HepG2 (cell line): ENCODE results near the gene KLHL36. TPM values are rescaled to one million over a fixed set of nuclear protein-coding genes. Genes with fewer than 3 reads are reported as not detected.

Source experiments
- ATAC-seq: fragments of 200-7000 bp; cut with Tn5 transposase; 3 replicates; pipeline ENCODE4 v1.9.1; 2020; ENCODE audit warnings: mild to moderate bottlenecking, moderate library complexity
- BruUV-seq: library from RNA; stranded (reverse); fragments of 400-500 nt; replicated peaks from 2 replicates; lab custom pipeline; 2021; lab: Mats Ljungman, UMichigan
- CTCF ChIA-PET: fragments of 300-600 bp; formaldehyde crosslinking; extraction: SDS; loops from one replicate; lab custom pipeline; 2021; ENCODE audit warnings: low total read pairs, inconsistent platforms, low intra/inter-chr PET ratio; lab: Yijun Ruan, JAX
- POLR2A ChIA-PET: fragments of 350-600 bp; sonication (Branson Sonifier 250); formaldehyde crosslinking; loops from one replicate; lab custom pipeline; 2020; ENCODE audit warnings: antibody characterized with exemption, inconsistent platforms; lab: Yijun Ruan, JAX
- DNase-seq: peaks from one replicate; pipeline ENCODE4 v3.0.0-alpha.2; 2015; ENCODE audit warnings: low spot score
- FAIRE-seq: peaks from 3 replicates; lab custom pipeline; 2011; peaks lifted over from hg19 to GRCh38; lab: Jason Lieb, UNC
- H2AFZ ChIP-seq: one replicate; pipeline ENCODE4 v1.6.1; 2011; ENCODE audit warnings: low read length, inconsistent platforms
- H3K27ac ChIP-seq: fragments of 300-600 bp; 3 replicates; pipeline ENCODE4 v1.8.0; 2011; ENCODE audit warnings: mixed run types, mild to moderate bottlenecking, mixed read lengths, low read length, inconsistent platforms; ENCODE audit not compliant: insufficient read depth; ENCODE audit errors: extremely low read length
- H3K27me3 ChIP-seq, 2 experiments: fragments of 200-600 bp in 1 of 2; 2 replicates in 1 of 2; 3 replicates in 1 of 2; pipeline versions ENCODE4 v1.6.0 to v1.8.0; 2011; ENCODE audit warnings: low read length in 2 of 2, mild to moderate bottlenecking in 2 of 2, moderate library complexity in 2 of 2, inconsistent platforms in 1 of 2; ENCODE audit not compliant: insufficient read depth in 2 of 2, control insufficient read depth in 1 of 2
- H3K36me3 ChIP-seq, 2 experiments: fragments of 200-600 bp in 1 of 2; replicated peaks in 1 of 2; 2 replicates in 1 of 2; 3 replicates in 1 of 2; pipeline versions ENCODE4 v1.5.1 to v1.8.0; 2011; ENCODE audit warnings: low read length in 2 of 2, inconsistent platforms in 1 of 2; ENCODE audit not compliant: insufficient read depth in 2 of 2, control insufficient read depth in 1 of 2
- H3K4me1 ChIP-seq: 2 replicates; pipeline ENCODE4 v1.5.1; 2012; ENCODE audit warnings: low read length, inconsistent platforms; ENCODE audit not compliant: insufficient read depth
- H3K4me2 ChIP-seq: 2 replicates; pipeline ENCODE4 v1.6.0; 2011; ENCODE audit warnings: low read depth, low read length, inconsistent platforms
- H3K4me3 ChIP-seq, 3 experiments: fragments of 200-600 bp in 1 of 3; sonication (generic), shearing (Covaris generic) in 1 of 3; replicated peaks in 1 of 3; 2 replicates each; pipeline ENCODE4 v1.5.1; 2011 to 2016; ENCODE audit warnings: low read length in 3 of 3, inconsistent platforms in 2 of 3, low read depth in 2 of 3, mild to moderate bottlenecking in 2 of 3, control low read depth in 1 of 3, mixed read lengths in 1 of 3; ENCODE audit not compliant: insufficient read depth in 1 of 3
- H3K79me2 ChIP-seq: one replicate; pipeline ENCODE4 v1.6.1; 2011; ENCODE audit warnings: low read length, inconsistent platforms; ENCODE audit not compliant: insufficient read depth
- H3K9ac ChIP-seq: 2 replicates; pipeline ENCODE4 v1.6.0; 2011; ENCODE audit warnings: mild to moderate bottlenecking, low read depth, low read length, inconsistent platforms; ENCODE audit not compliant: insufficient read depth
- H3K9me3 ChIP-seq: 2 replicates; pipeline ENCODE4 v1.5.1; 2012; ENCODE audit warnings: mild to moderate bottlenecking, low read length
- H4K20me1 ChIP-seq: 2 replicates; pipeline ENCODE4 v1.6.0; 2011; ENCODE audit warnings: inconsistent platforms, mild to moderate bottlenecking, low read length, moderate library complexity; ENCODE audit not compliant: insufficient read depth
- MAF1 ChIP-seq: sonication (generic); formaldehyde crosslinking; IDR thresholded peaks from 2 replicates; pipeline ENCODE4 v1.5.0; 2020; ENCODE audit warnings: missing genetic modification reagents, borderline replicate concordance
- MTF1 ChIP-seq: sonication (generic); formaldehyde crosslinking; IDR thresholded peaks from 2 replicates; pipeline ENCODE4 v1.5.0; 2020; ENCODE audit warnings: missing genetic modification reagents
- NFYC ChIP-seq: IDR thresholded peaks from 2 replicates; pipeline ENCODE4 v1.6.1; 2016; ENCODE audit warnings: missing genetic modification reagents, missing compliant biosample characterization
- PITX1 ChIP-seq: sonication (generic); formaldehyde crosslinking; IDR thresholded peaks from 2 replicates; pipeline ENCODE4 v1.5.1; 2020; ENCODE audit warnings: mild to moderate bottlenecking, missing genetic modification reagents
- SPEN ChIP-seq: sonication (generic); formaldehyde crosslinking; IDR thresholded peaks from 2 replicates; pipeline ENCODE4 v1.5.1; 2020; ENCODE audit warnings: low read depth, mild to moderate bottlenecking, missing genetic modification reagents
- TP53 ChIP-seq: sonication (generic); formaldehyde crosslinking; conservative IDR thresholded peaks from 2 replicates; pipeline ENCODE4 v1.4.0; 2020; ENCODE audit warnings: missing genetic modification reagents
- XBP1 ChIP-seq: sonication (generic); formaldehyde crosslinking; IDR thresholded peaks from 2 replicates; pipeline ENCODE4 v1.5.0; 2020; ENCODE audit warnings: missing genetic modification reagents
- ZFP90 ChIP-seq: sonication (generic); formaldehyde crosslinking; IDR thresholded peaks from 2 replicates; pipeline ENCODE4 v1.8.0; 2022; ENCODE audit warnings: missing genetic modification reagents, mild to moderate bottlenecking, inconsistent platforms, borderline replicate concordance
- ZNF629 ChIP-seq: sonication (generic); formaldehyde crosslinking; conservative IDR thresholded peaks from 2 replicates; pipeline ENCODE4 v1.5.0; 2020; ENCODE audit warnings: missing genetic modification reagents
- WGBS: methylation state at CpG from one replicate; pipeline ENCODE4 v1.1.6; 2017; ENCODE audit warnings: low lambda C conversion rate; 5-methylcytosine and 5-hydroxymethylcytosine counted together
- in situ Hi-C: cut with HindIII; loops from 2 replicates; pipeline ENCODE4 v1.10.0; 2017; ENCODE audit warnings: low pct_unique_long_range_greater_than_20kb; ENCODE audit not compliant: extremely low pct_ligation_motif_present
- intact Hi-C: fragments of 100-400 bp; cut with micrococcal nuclease; formaldehyde crosslinking; loops from one replicate; pipeline ENCODE4 v1.10.0; 2022; ENCODE audit not compliant: unreplicated experiment
- polyA plus RNA-seq, 8 experiments: library from polyadenylated mRNA; depleted of rRNA in 3 of 8; stranded (reverse) in 7 of 8; unstranded in 1 of 8; fragments of >200 nt; fragmentation: Illumina TruSeq in 4 of 8; extraction: Trizol in 4 of 8; gene quantifications; 2 replicates each; pipeline versions ENCODE4 v1.2.1 to v1.2.3, GENCODE V29; 2011 to 2016; ENCODE audit warnings: low read depth in 4 of 8, missing spikeins in 1 of 8, mixed read lengths in 1 of 8; ENCODE audit not compliant: insufficient read depth in 1 of 8
- total RNA-seq, 5 experiments: library from RNA; depleted of rRNA; stranded (reverse); fragments of >200 nt; fragmentation: Illumina TruSeq; extraction: Trizol; gene quantifications; 2 replicates each; pipeline ENCODE4 v1.2.3, GENCODE V29; 2016; ENCODE audit warnings: low read depth in 1 of 5

The KLHL36 gene
- total and polyA plus RNA-seq, 2 of the 13 experiments (the other 11 are each of a cell fraction or from before 2014, with no cell fraction given), result 24.3 to 26.0 TPM

DNA sequence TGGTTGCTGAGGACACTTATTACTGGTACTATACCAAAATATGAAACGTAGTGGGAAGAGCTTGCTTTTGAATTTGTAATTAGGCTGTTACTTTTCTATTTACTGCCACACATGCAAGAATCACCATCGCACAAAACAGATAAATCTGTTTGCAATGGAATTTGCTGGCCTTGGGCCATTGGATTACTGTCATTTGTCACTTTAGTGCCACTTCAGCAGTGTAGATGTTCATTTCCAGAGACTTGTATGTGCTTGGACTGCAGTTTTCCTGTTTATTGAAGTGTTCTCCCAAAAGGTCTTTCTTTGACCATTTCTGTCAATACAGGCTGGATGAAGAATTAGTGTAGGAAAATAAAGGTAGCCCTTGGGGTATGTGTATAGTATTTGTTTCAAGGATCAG, 55.9 kb downstream of the KLHL36 start:
- CTCF ChIA-PET, result no interaction called here
- H3K36me3 ChIP-seq, result peaks cover 5 to 10% of the 10 kb centered on the region in 2 experiments; a peak in 3 of 5 replicates
- no peak for DNase-seq
- H3K9ac ChIP-seq, result no peak overlapping the region
- H3K9me3 ChIP-seq, result no peaks in the 10 kb centered on the region
- no peak overlapping the region for H3K4me3 ChIP-seq
- peaks cover 83% of the 10 kb centered on the region for H4K20me1 ChIP-seq
- 89% methylated on average over 2 of the region's 2 CpGs for WGBS
- TF ChIP-seq SPEN (CRISPR knock-in tag) (no peak), PITX1 (no peak), TP53 (CRISPR knock-in tag) (0 out of 2 replicates have a peak, but pooled peaks have one; percentile 48), NFYC (CRISPR knock-in tag) (no peak), MAF1 (CRISPR knock-in tag) (0 out of 2 replicates have a peak, but pooled peaks have one; percentile 44), MTF1 (0 out of 2 replicates have a peak, but pooled peaks have one; percentile 23), XBP1 (CRISPR knock-in tag) (no peak)
- TF ChIP-seq, all 625 proteins: peak for 3
- no peak for ATAC-seq
- intact Hi-C loops, result no loop called here
- BruUV-seq, result no TSS peak
- in situ Hi-C loops, result no loop called here
- Histone ChIP-seq H2AFZ (no peak overlapping the region), H3K27me3 (no peaks in the 10 kb centered on the region; a peak in 1 of 5 replicates), H3K4me1 (peaks cover 73% of the 10 kb centered on the region), H3K4me2 (no peak overlapping the region), H3K27ac (no peak overlapping the region), H3K79me2 (peaks cover 91% of the 10 kb centered on the region)
- no peak for FAIRE-seq
- POLR2A ChIA-PET, result no interaction called here

DNA sequence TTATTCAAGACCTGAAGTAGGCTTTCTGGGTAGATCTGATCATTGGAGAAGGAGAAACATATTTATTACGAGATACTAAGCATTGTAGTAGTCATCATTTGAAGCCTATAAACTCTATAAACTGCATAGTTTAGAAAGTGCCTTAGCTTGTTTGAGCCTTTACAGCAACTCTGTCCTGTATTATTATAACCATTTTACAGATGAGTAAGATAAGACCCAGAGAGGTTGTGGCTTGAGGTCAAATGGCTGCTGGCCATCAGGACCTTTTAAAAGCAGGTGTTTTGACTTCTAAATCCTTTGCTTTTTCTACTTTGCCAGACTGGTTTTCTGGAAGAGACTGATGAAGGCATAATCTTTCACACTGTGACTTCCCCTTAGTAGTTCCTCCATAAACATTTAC, 58.5 kb downstream of the KLHL36 start:
- 96% methylated on average over 1 of the region's 1 CpG for WGBS
- peaks cover 95% of the 10 kb centered on the region for H3K79me2 ChIP-seq
- peak; percentile 56 for TF ChIP-seq ZNF629 (CRISPR knock-in tag)
- no peak for TF ChIP-seq ZFP90 (CRISPR knock-in tag)
- TF ChIP-seq, all 625 proteins: peak for 1
- BruUV-seq, result no TSS peak
- H3K9me3 ChIP-seq, result no peaks in the 10 kb centered on the region
- H3K4me3 ChIP-seq, result no peak overlapping the region
- POLR2A ChIA-PET, result no interaction called here
- CTCF ChIA-PET, result no interaction called here
- no peak overlapping the region for H3K4me2 ChIP-seq
- peaks cover 94% of the 10 kb centered on the region for H4K20me1 ChIP-seq
- H3K4me1 ChIP-seq, result peaks cover 88% of the 10 kb centered on the region
- FAIRE-seq (no peak), ATAC-seq (no peak), DNase-seq (no peak)
- H3K27me3 ChIP-seq, result no peaks in the 10 kb centered on the region
- in situ Hi-C loops (no loop called here), intact Hi-C loops (no loop called here)
- H3K36me3 ChIP-seq, result peaks cover 7 to 24% of the 10 kb centered on the region in 2 experiments; a peak in 4 of 5 replicates
- no peak overlapping the region for H3K27ac ChIP-seq
- H2AFZ ChIP-seq, result no peak overlapping the region
- no peak overlapping the region for H3K9ac ChIP-seq
